RWPE1 (cell line): ENCODE data around the gene POLA1.

Experiments used
- CTCF ChIA-PET: fragments of 350-600 bp; sonication (Branson Sonifier 250); formaldehyde crosslinking; extraction: SDS; loops from one replicate; lab custom pipeline; 2021; lab: Yijun Ruan, JAX
- POLR2A ChIA-PET: fragments of 400-600 bp; formaldehyde crosslinking; extraction: SDS; loops from one replicate; lab custom pipeline; 2020; ENCODE audit warnings: antibody characterized with exemption; ENCODE audit not compliant: low non-redundant PET; lab: Yijun Ruan, JAX
- DNase-seq: peaks from one replicate; pipeline ENCODE4 v3.0.0; 2012; ENCODE audit warnings: low spot score
- H3K27ac ChIP-seq: fragments of 450-650 bp; 2 replicates; pipeline ENCODE4 v1.5.1; 2017
- CTCF ChIP-seq: fragments of 450-650 bp; conservative IDR thresholded peaks from 2 replicates; pipeline ENCODE4 v1.5.1; 2017; ENCODE audit warnings: low read depth, mild to moderate bottlenecking

POLA1 gene

GRCh38 chrX:25013632-25014365 is 320.1 kb downstream of the POLA1 start:
- no peak overlapping the region for H3K27ac ChIP-seq
- no peak for TF ChIP-seq CTCF
- CTCF ChIA-PET: no interaction called here
- POLR2A ChIA-PET: no interaction called here
- DNase-seq: no peak

GRCh38 chrX:25014366-25014838 is 320.7 kb downstream of the POLA1 start:
- CTCF ChIA-PET: no interaction called here
- no peak overlapping the region for H3K27ac ChIP-seq
- TF ChIP-seq CTCF: no peak
- DNase-seq: no peak
- POLR2A ChIA-PET: no interaction called here

GRCh38 chrX:25015486-25016360 is 322.0 kb downstream of the POLA1 start, which contains the start of gene ARX:
ARX (minus strand) TSS chrX:25015965; CDS start chrX:25015737, 228 bp downstream.
- no peak for TF ChIP-seq CTCF
- H3K27ac ChIP-seq: no peak within 1 kb of the TSS
- ChIA-PET POLR2A (interaction anchor here (0.6 kb wide), 1 partner anchor 126 kb away, joined by 3 read pairs; no protein-coding TSS in a partner anchor), CTCF (no interaction called here)
- peak; percentile 68 for DNase-seq

- H3K27ac ChIP-seq: no peak overlapping the region
- CTCF ChIA-PET: no interaction called here
- POLR2A ChIA-PET: interaction anchor here (0.6 kb wide), 1 partner anchor 127 kb away, joined by 3 read pairs; no protein-coding TSS in a partner anchor
- no peak for TF ChIP-seq CTCF
- DNase-seq: no peak
Observed at GRCh38 chrX:25016361-25016671, 322.6 kb downstream of the POLA1 start.

- CTCF ChIA-PET: no interaction called here
- no peak for TF ChIP-seq CTCF
- no peak overlapping the region for H3K27ac ChIP-seq
- POLR2A ChIA-PET: no interaction called here
- DNase-seq: no peak
Observed at GRCh38 chrX:25016938-25017598, 323.4 kb downstream of the POLA1 start.

GRCh38 chrX:25017667-25018247 is 324.0 kb downstream of the POLA1 start:
- ChIA-PET CTCF (no interaction called here), POLR2A (no interaction called here)
- no peak for TF ChIP-seq CTCF
- DNase-seq: no peak
- no peak overlapping the region for H3K27ac ChIP-seq
